Stimulated activated CD8-positive, alpha-beta memory T cell treated with anti-CD3 and anti-CD28 coated beads, Interleukin-15, amount 100 ng/mL, for 1 hour (primary cell): Measurements from ENCODE around the gene EHBP1L1.

Experiments
- DNase-seq: peaks from one replicate; pipeline ENCODE4 v3.0.0-alpha.2; 2020; ENCODE audit warnings: low read depth

EHBP1L1 gene

DNA sequence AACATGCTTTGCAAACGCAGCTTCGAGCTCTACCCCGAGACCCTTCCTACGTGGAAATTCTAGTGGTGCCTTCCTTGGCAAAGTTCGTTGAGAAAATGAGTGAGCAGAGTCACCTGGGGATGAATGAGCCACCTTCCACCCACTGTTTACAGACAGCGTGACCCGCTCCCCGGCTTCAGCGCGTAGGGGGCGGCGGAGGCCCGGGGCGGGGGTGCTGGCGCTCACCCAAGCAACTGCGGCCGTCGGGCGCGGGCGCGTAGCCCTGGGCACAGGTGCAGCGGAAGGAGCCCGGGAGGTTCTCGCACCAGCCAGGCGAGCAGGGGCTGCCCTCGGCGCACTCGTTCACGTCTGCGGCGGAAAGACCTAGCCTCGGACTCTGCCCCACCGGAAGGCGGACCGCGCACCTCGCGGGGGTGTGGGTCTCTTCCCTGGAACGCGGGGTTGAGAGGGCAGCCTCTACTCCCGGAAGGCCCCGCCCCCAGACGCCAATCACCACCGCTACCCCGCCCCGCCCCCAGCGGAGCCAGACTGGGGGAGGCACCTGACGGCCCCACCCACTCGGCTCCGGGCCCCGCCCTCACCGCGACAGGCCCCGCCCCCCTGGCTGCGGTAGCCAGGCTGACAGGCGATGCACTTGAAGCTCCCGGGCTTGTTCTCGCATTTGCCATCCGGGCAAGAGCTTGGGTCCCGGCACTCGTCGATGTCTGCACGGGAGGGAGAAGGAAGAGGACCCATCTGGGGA is 29.5 kb upstream of the EHBP1L1 start:
- peak; percentile 97 for DNase-seq

DNA sequence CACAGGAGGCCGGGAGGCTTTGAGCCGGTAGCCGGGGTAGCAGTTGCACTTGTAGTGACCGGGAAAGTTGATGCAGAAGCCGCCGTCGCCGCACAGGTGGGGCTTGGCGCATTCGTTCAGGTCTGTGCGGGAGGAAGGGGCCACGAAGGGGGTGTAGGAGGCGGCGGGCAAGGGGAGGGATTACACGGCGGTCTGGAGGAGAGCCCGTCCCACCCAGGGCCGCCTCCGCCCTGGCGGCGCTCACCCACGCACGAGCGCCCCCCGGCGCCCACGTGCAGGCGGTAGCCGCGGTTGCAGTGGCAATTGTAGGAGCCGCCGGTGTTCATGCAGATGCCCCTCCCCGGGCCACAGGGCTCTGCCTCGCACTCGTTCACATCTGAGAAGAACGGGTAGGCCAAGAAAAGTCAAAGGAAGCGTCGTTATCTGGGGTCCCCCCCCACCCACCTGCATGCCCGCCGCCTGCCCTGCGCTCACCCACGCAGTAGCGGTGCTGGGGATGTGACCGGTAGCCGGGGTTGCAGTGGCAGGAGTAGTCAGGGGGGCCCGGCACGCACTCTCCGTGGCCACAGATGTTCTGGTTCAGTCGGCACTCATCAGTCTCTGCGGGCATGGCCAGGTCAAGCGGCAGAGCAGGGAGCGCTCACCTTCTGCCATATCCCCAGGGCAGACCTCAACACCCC is 28.3 kb upstream of the EHBP1L1 start:
- no peak for DNase-seq

DNA sequence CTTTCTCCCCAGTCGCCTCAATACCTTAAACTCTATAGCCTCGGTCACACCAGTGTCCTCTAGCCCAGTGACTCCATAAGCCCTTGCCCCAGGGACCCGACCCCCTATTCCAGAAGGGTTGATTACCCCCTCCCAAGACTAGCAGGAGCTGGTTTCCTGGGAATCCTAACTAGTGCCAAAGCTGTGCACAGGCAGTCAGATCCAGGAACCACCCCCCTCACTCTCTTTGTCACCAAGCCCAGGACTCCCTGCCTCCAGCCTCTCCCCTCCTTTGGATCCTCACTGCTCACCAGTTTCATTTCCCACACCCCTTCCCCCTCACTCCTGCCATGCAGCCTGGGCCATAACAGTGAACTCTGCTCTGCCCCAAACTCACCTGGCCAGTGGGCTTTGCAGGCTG is 27.5 kb upstream of the EHBP1L1 start:
- no peak for DNase-seq

- DNase-seq: no peak
Observed at GRCh38 chr11:65549096-65549495, 26.8 kb upstream of the EHBP1L1 start.

DNA sequence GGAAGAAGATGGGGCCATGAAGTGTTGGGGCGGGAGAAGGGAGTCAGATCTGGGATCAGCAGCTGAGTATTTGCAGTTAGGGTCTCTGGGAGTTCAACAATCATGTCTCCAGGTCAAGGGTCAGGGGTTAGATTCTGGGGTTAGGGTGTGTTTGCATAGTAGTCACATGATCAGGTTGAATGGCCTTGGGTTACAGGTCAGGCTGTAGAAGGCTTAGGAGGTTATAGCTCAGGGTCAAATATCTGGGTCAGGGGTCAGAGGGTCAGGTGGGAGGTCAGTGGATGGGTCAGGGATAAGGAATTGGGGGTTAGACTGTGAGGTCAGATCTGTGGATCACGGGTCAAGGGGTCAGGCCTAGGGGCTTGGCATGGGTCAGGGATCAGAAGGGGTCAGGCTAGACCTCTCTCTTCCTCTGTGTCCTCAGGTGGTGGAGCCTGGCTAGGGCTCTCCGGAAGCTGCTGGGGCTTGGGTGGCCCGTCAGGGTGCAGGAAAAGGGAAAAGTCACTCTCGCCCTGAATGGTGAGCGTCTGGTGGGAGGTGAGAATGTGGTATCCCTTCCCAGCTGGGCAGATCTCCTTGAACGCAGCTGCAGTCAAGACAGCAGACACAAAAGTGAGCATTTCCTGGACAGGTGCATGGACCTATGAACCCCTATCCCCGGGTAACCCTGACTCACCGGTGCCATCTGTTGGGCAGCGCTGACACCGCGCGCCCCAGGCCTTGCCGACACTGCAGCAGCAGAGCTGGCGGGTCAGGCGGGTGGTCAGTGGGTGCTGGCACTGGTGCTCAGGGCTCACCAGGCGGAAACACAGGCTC is 24.1 kb upstream of the EHBP1L1 start:
- DNase-seq: no peak

DNA sequence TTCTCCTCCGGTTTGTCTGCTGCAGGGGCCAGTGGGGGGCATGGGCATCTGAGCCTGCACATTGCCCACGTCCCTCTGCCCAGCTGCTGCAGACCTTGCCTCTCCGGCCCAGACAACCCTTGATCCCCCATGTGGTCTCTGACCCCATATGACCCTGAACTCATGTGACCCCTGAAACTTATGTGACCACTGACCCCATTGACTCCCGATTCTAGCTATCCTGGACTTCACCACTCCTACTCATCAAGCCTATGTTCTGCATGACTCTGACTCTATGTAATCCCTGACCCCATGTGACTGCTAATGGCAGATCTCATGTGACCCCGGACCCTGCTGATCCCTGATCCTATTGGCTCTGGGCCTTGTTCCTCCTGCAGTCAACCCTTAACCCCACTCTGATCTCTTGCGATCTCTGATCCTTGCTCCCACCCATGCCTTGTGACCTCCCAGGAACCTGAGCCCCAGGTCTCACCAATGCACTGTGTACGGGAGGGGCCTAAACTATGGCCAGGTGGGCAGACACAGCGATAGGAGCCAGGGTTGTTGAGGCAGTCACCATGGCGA is 23.4 kb upstream of the EHBP1L1 start:
- no peak for DNase-seq

GRCh38 chr11:65553301-65554001 is 22.4 kb upstream of the EHBP1L1 start:
- DNase-seq: no peak

- no peak for DNase-seq
Observed at GRCh38 chr11:65554057-65554818, 21.6 kb upstream of the EHBP1L1 start.

DNA sequence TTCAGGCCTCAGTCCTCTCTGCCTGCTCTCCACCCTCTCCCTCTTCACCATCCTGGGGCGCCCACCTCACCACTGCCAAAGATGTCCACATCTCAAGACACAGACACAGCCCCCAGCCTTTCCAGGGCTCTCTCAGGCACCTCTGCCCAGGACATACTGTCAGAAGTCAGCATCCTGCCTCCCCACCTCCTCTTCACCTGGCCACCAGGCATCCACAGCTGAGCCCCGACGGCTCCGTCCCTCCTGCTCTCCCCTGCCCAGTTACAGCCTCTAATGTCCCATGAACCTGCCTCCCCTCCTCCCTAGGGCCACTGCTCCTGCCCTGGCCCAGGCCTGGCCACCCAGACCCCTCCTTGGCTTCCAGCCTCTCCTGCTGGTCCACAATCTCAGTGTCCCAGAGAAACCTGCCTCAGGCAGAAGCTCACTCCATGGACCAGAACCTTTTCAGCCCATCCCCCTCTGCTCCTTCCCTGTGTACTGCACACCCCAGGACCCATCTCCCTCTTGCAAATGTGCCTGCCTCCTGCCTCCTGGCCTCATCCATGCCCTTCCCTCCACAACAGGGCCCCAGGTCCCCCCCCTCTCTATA is 20.9 kb upstream of the EHBP1L1 start:
- DNase-seq: no peak

- no peak for DNase-seq
Observed at GRCh38 chr11:65555693-65556231, 20.1 kb upstream of the EHBP1L1 start.

DNA sequence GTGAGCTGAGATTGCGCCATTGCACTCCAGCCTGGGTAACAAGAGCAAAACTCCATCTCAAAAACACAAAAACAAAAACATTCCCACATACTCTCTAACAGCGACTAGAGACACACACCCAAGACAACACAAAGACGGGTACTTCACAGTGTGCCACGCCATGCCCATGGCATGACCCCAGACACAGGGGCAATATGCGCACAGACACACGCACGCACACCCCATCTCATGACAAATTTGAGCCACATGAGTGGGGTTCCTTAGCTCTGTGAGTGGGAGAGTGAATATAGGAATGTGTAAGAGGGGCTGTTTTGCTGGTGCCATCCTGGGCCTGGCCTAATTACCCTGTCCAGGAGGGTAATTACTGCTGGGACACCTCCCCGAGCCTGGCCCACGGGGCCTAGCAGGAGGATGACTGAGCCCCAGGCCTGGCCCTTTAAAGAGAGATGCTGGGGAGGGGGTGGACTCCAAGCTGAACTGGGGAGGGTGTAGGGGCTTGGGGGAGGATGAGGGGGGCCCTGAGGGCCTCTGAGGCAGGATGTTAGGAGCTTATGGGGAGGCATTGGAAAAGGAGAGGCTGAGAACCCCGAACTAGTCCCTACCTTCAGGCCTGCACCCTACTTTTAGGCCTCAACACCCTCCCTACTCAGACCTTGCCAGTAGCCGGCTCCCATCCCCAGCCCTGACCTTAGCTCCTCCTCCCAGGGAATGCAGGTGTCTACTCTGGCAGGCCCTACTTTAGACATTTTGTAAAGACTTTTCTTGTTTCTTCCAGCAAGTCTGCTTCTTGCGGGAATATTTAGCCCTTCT is 19.2 kb upstream of the EHBP1L1 start:
- DNase-seq: no peak

GRCh38 chr11:65557280-65558001 is 18.4 kb upstream of the EHBP1L1 start:
- DNase-seq: no peak

GRCh38 chr11:65558002-65558929 is 17.6 kb upstream of the EHBP1L1 start, which contains the start of gene LTBP3:
LTBP3 (minus strand) TSS chr11:65558359; CDS start chr11:65557959, 400 bp downstream.
- no peak for DNase-seq

GRCh38 chr11:65558930-65559509 is 16.8 kb upstream of the EHBP1L1 start:
- no peak for DNase-seq

DNA sequence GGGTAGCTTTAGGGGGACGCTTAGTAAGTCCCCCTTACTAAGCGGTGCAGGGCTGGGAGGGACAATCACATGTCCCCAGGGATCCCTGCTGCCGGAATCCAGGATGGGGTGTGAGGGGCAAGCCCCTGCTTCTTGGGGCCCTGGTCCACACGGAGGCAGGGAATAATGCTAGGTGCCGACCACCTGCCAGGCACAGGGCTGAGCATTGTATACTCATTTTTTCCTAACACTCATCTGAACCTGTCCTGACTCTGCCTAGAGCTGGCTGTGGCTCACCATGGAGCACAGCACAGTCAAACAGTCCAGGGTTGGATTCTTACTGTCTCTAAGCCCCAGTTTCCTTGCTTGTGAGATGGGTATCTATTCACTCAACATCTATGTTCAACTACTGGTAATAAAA is 16.3 kb upstream of the EHBP1L1 start:
- no peak for DNase-seq

GRCh38 chr11:65559951-65560537 is 15.8 kb upstream of the EHBP1L1 start:
- DNase-seq: no peak
